ENCODE results near the gene TRABD2B. TPM values are rescaled to one million over a fixed set of nuclear protein-coding genes. Genes with fewer than 3 reads are reported as not detected.

The TRABD2B gene
- total and polyA plus RNA-seq, 2 of the 4 experiments (the other 2 are of a cell fraction), result not detected

GRCh38 chr1:48039088-48040054, 42.2 kb upstream of the TRABD2B start:
- H3K4ac ChIP-seq (ENCODE audit: low read depth, low read length), result no peak overlapping the region
- no peak overlapping the region for H3K4me2 ChIP-seq (ENCODE audit: low read depth, low read length)
- H4K5ac ChIP-seq (ENCODE audit: low read depth, low read length), result no peak overlapping the region
- H2AFZ ChIP-seq (replicated peaks; ENCODE audit: low read length, poor library complexity), result no peak overlapping the region
- dilution Hi-C loops (cut with HindIII; ENCODE audit: low sequenced_read_pairs, unreplicated experiment), result no loop called here
- H2BK15ac ChIP-seq (ENCODE audit: low read depth, low read length), result no peak overlapping the region
- no peak overlapping the region for H3K9ac ChIP-seq (ENCODE audit: low read depth, low read length)
- no peak overlapping the region for H2BK5ac ChIP-seq (ENCODE audit: low read depth, low read length, poor library complexity, severe bottlenecking)
- H2BK120ac ChIP-seq (ENCODE audit: low read depth, low read length), result no peak overlapping the region
- ATAC-seq (ENCODE audit: low read depth) (no peak), DNase-seq (peak; percentile 19)
- H3K36me3 ChIP-seq (ENCODE audit: control insufficient read depth, insufficient read depth, low read length), result no peaks in the 10 kb centered on the region
- TF ChIP-seq USF2 (IDR thresholded peaks at IDR 0.05; ENCODE audit: low read depth, low read length) (no peak), CEBPB (IDR thresholded peaks at IDR 0.05; ENCODE audit: low read depth, low read length) (no peak), RCOR1 (IDR thresholded peaks at IDR 0.05; ENCODE audit: insufficient replicate concordance, low read length) (no peak), CHD1 (IDR thresholded peaks at IDR 0.05; ENCODE audit: low read depth, low read length) (no peak), ELK1 (IDR thresholded peaks at IDR 0.05; ENCODE audit: borderline replicate concordance, low read depth, low read length) (no peak), MAFK (IDR thresholded peaks at IDR 0.05; ENCODE audit: low read depth, low read length) (no peak), POLR2A (IDR thresholded peaks at IDR 0.05; ENCODE audit: low read depth, low read length) (no peak), NFE2L2 (IDR thresholded peaks at IDR 0.05; ENCODE audit: low read depth, low read length) (no peak)
- H3K79me1 ChIP-seq (ENCODE audit: low read depth in 1 of 2, low read length in 2 of 2), result no peaks in the 10 kb centered on the region
- no peaks in the 10 kb centered on the region for H3K4me1 ChIP-seq (ENCODE audit: control insufficient read depth, insufficient read depth, low read length)
- H3K9me3 ChIP-seq (ENCODE audit: control insufficient read depth, insufficient read depth, low read length), result no peaks in the 10 kb centered on the region
- H2BK20ac ChIP-seq (ENCODE audit: low read depth, low read length), result no peak overlapping the region
- no peak overlapping the region for H3K23ac ChIP-seq (ENCODE audit: low read depth, low read length)
- H3K14ac ChIP-seq (replicated peaks; ENCODE audit: low read depth, low read length), result no peak overlapping the region
- no peak overlapping the region for H3K56ac ChIP-seq (ENCODE audit: extremely low read depth, insufficient read depth, low read length)
- no peak overlapping the region for H3K18ac ChIP-seq (ENCODE audit: low read depth, low read length)
- H3K4me3 ChIP-seq (ENCODE audit: insufficient read depth, low read depth, low read length), result no peak overlapping the region
- no peaks in the 10 kb centered on the region for H3K9me1 ChIP-seq (ENCODE audit: insufficient read depth, low read length)
- no peak overlapping the region for H2AK9ac ChIP-seq (replicated peaks; ENCODE audit: low read depth, low read length, poor library complexity)
- no peaks in the 10 kb centered on the region for H4K20me1 ChIP-seq (ENCODE audit: insufficient read depth, low read length)
- 30% methylated on average over 2 of the region's 12 CpGs; no CpG with 5 or more reads in 1 of the 2 experiments for WGBS, 2 experiments (ENCODE audit: extremely low coverage in 2 of 2, insufficient read length in 1 of 2)
- BruUV-seq (replicated peaks), result no TSS peak
- no peak overlapping the region for H4K8ac ChIP-seq (ENCODE audit: low read depth in 2 of 2, low read length in 2 of 2)
- H4K91ac ChIP-seq (ENCODE audit: insufficient read depth, low read depth, low read length), result no peak overlapping the region
- intact Hi-C loops (cut with micrococcal nuclease), result no loop called here
- no peaks in the 10 kb centered on the region for H3K27me3 ChIP-seq (ENCODE audit: control insufficient read depth, insufficient read depth, low read length)
- H2AK5ac ChIP-seq (ENCODE audit: low read depth, low read length), result no peak overlapping the region
- H3K27ac ChIP-seq (ENCODE audit: insufficient read depth, low read length), result no peak overlapping the region
- CTCF ChIA-PET, result no interaction called here
- in situ Hi-C loops (cut with MboI; ENCODE audit: low sequenced_read_pairs), result no loop called here
- POLR2A ChIA-PET (ENCODE audit: unreplicated experiment), result no interaction called here
